H9 (cell line): ENCODE results near the gene FAM236B. TPM values are rescaled to one million over a fixed set of nuclear protein-coding genes. Genes with fewer than 3 reads are reported as not detected.
"Not testable (repeated sequence)": the region's sequence is repeated elsewhere in the genome, so short reads cannot be mapped to it uniquely, and the experiment has no call there.

Experiments used
- DNase-seq: peaks from one replicate; pipeline ENCODE4 v3.0.0-alpha.2; 2017
- H2AFZ ChIP-seq: one replicate; pipeline ENCODE4 v1.6.1; 2013; ENCODE audit warnings: mild to moderate bottlenecking, low read length, control low read depth, moderate library complexity
- H2AK5ac ChIP-seq: 2 replicates; pipeline ENCODE4 v1.6.1; 2013; ENCODE audit warnings: low read length, control low read depth, mixed read lengths; ENCODE audit not compliant: insufficient read length
- H2BK120ac ChIP-seq: one replicate; pipeline ENCODE4 v1.6.1; 2013; ENCODE audit warnings: low read depth, mild to moderate bottlenecking, low read length, control low read depth, inconsistent platforms; ENCODE audit not compliant: poor library complexity, severe bottlenecking
- H2BK12ac ChIP-seq: 2 replicates; pipeline ENCODE4 v1.6.1; 2013; ENCODE audit warnings: low read length, control low read depth, mixed read lengths, low read depth; ENCODE audit not compliant: insufficient read length
- H2BK15ac ChIP-seq: 2 replicates; pipeline ENCODE4 v1.6.1; 2013; ENCODE audit warnings: low read depth, low read length, control low read depth
- H2BK20ac ChIP-seq: one replicate; pipeline ENCODE4 v1.6.1; 2013; ENCODE audit warnings: low read depth, mild to moderate bottlenecking, low read length, control low read depth, inconsistent platforms; ENCODE audit not compliant: poor library complexity, severe bottlenecking
- H2BK5ac ChIP-seq: 2 replicates; pipeline ENCODE4 v1.6.1; 2013; ENCODE audit warnings: low read length, control low read depth, mixed read lengths; ENCODE audit not compliant: insufficient read length
- H3K14ac ChIP-seq: 2 replicates; pipeline ENCODE4 v1.6.1; 2013; ENCODE audit warnings: low read length, control low read depth; ENCODE audit not compliant: insufficient read depth
- H3K18ac ChIP-seq: 2 replicates; pipeline ENCODE4 v1.6.1; 2013; ENCODE audit warnings: low read depth, mild to moderate bottlenecking, mixed read lengths, low read length, control low read depth; ENCODE audit not compliant: insufficient read length
- H3K23ac ChIP-seq: 2 replicates; pipeline ENCODE4 v1.6.1; 2013; ENCODE audit warnings: low read length, control low read depth, mixed read lengths, low read depth; ENCODE audit not compliant: insufficient read length
- H3K23me2 ChIP-seq: 2 replicates; pipeline ENCODE4 v1.6.1; 2013; ENCODE audit warnings: low read depth, mild to moderate bottlenecking, mixed read lengths, low read length, control low read depth; ENCODE audit not compliant: insufficient read length, poor library complexity, severe bottlenecking
- H3K27ac ChIP-seq: 2 replicates; pipeline ENCODE4 v1.5.1; 2013; ENCODE audit warnings: low read length, control low read depth, mixed read lengths, low read depth; ENCODE audit not compliant: insufficient read length
- H3K27me3 ChIP-seq: 2 replicates; pipeline ENCODE4 v1.6.1; 2013; ENCODE audit warnings: low read length, control low read depth, inconsistent platforms; ENCODE audit not compliant: insufficient read depth
- H3K4ac ChIP-seq: 2 replicates; pipeline ENCODE4 v1.6.1; 2013; ENCODE audit warnings: low read depth, mild to moderate bottlenecking, control low read depth, inconsistent platforms, low read length, moderate library complexity
- H3K4me1 ChIP-seq: 2 replicates; pipeline ENCODE4 v1.6.1; 2013; ENCODE audit warnings: low read length, control low read depth, inconsistent platforms; ENCODE audit not compliant: insufficient read depth
- H3K4me2 ChIP-seq: 2 replicates; pipeline ENCODE4 v1.6.1; 2013; ENCODE audit warnings: low read length, control low read depth, mixed read lengths; ENCODE audit not compliant: insufficient read length, insufficient read depth
- H3K56ac ChIP-seq: 2 replicates; pipeline ENCODE4 v1.6.1; 2013; ENCODE audit warnings: low read depth, mild to moderate bottlenecking, mixed read lengths, low read length, control low read depth; ENCODE audit not compliant: insufficient read length
- H3K79me1 ChIP-seq: 2 replicates; pipeline ENCODE4 v1.6.1; 2013; ENCODE audit warnings: low read depth, mild to moderate bottlenecking, moderate library complexity, low read length, control low read depth, inconsistent platforms; ENCODE audit not compliant: insufficient read depth, poor library complexity, severe bottlenecking
- H3K79me2 ChIP-seq: 2 replicates; pipeline ENCODE4 v1.6.1; 2013; ENCODE audit warnings: low read length, control low read depth, inconsistent platforms; ENCODE audit not compliant: insufficient read depth
- H3K9ac ChIP-seq: 2 replicates; pipeline ENCODE4 v1.6.1; 2013; ENCODE audit warnings: low read length, control low read depth, mixed read lengths; ENCODE audit not compliant: insufficient read length; ENCODE audit errors: extremely low read depth
- H3K9me3 ChIP-seq: one replicate; pipeline ENCODE4 v1.6.1; 2013; ENCODE audit warnings: low read depth, low read length, inconsistent platforms; ENCODE audit not compliant: control insufficient read depth
- H3T11ph ChIP-seq: one replicate; pipeline ENCODE4 v1.6.1; 2013; ENCODE audit warnings: mild to moderate bottlenecking, low read length, control low read depth, inconsistent platforms
- H4K20me1 ChIP-seq: one replicate; pipeline ENCODE4 v1.6.1; 2013; ENCODE audit not compliant: control insufficient read depth, insufficient read length, insufficient read depth
- H4K5ac ChIP-seq: 2 replicates; pipeline ENCODE4 v1.6.1; 2013; ENCODE audit warnings: low read depth, mild to moderate bottlenecking, mixed read lengths, low read length, control low read depth; ENCODE audit not compliant: insufficient read length
- H4K8ac ChIP-seq: replicated peaks from 2 replicates; pipeline ENCODE4 v1.6.1; 2013; ENCODE audit warnings: low read length, control low read depth, mixed read lengths, low read depth; ENCODE audit not compliant: insufficient read length
- H4K91ac ChIP-seq: 2 replicates; pipeline ENCODE4 v1.6.1; 2013; ENCODE audit warnings: low read depth, mild to moderate bottlenecking, moderate library complexity, mixed read lengths, low read length, control low read depth; ENCODE audit not compliant: insufficient read length
- H3K27ac Mint-ChIP-seq, 3 experiments: 2 replicates in 2 of 3; 3 replicates in 1 of 3; pipeline ENCODE4 v1.8.0; 2020 to 2021; ENCODE audit warnings: mixed read lengths in 3 of 3, mild to moderate bottlenecking in 1 of 3, moderate library complexity in 1 of 3
- H3K27me3 Mint-ChIP-seq: 2 replicates; pipeline ENCODE4 v1.8.0; 2021; ENCODE audit warnings: low read depth, mild to moderate bottlenecking, moderate library complexity, mixed read lengths
- H3K36me3 Mint-ChIP-seq, 3 experiments: 2 replicates in 2 of 3; 3 replicates in 1 of 3; pipeline ENCODE4 v1.8.0; 2020 to 2021; ENCODE audit warnings: low read depth in 3 of 3, mixed read lengths in 3 of 3; ENCODE audit not compliant: insufficient read depth in 1 of 3
- H3K4me1 Mint-ChIP-seq, 2 experiments: 2 replicates each; pipeline ENCODE4 v1.8.0; 2020; ENCODE audit warnings: mixed read lengths in 2 of 2
- H3K4me3 Mint-ChIP-seq, 2 experiments: 2 replicates in 1 of 2; 3 replicates in 1 of 2; pipeline ENCODE4 v1.8.0; 2020 to 2021; ENCODE audit warnings: mild to moderate bottlenecking in 2 of 2, mixed read lengths in 2 of 2, moderate library complexity in 1 of 2
- H3K9me3 Mint-ChIP-seq, 2 experiments: 2 replicates in 1 of 2; 3 replicates in 1 of 2; pipeline ENCODE4 v1.8.0; 2020; ENCODE audit warnings: mild to moderate bottlenecking in 2 of 2, mixed read lengths in 2 of 2, moderate library complexity in 1 of 2
- WGBS: extraction: QIAGEN DNeasy Blood & Tissue Kit; methylation state at CpG from one replicate; pipeline ENCODE4 v1.1.7; 2013; ENCODE audit warnings: missing lambda C conversion rate, low lambda C conversion rate, mixed read lengths; ENCODE audit not compliant: insufficient read length; ENCODE audit errors: extremely low coverage; 5-methylcytosine and 5-hydroxymethylcytosine counted together
- total RNA-seq: library from RNA; stranded (reverse); gene quantifications from 2 replicates; pipeline ENCODE4 v1.2.1, GENCODE V29; 2021

Gene FAM236B
- total RNA-seq, 1 experiment from 2014 or later = not detected

GRCh38 chrX:72777467-72777790 lies 5.0 kb downstream of the FAM236B start:
- not testable (repeated sequence) for H4K8ac ChIP-seq, H3K79me2 ChIP-seq, H3K23ac ChIP-seq, H2BK120ac ChIP-seq, H3K9me3 ChIP-seq, H3K4me1 Mint-ChIP-seq, H2BK15ac ChIP-seq, H3K27me3 ChIP-seq, H2AK5ac ChIP-seq, H3K79me1 ChIP-seq, H2BK12ac ChIP-seq, H3K4me1 ChIP-seq, H3K27ac Mint-ChIP-seq, H2BK20ac ChIP-seq, H3K4me3 Mint-ChIP-seq, H3K4me2 ChIP-seq, DNase-seq, H3K23me2 ChIP-seq, H3T11ph ChIP-seq, H3K36me3 Mint-ChIP-seq, H3K14ac ChIP-seq, H3K9me3 Mint-ChIP-seq, H3K4ac ChIP-seq, H3K27ac ChIP-seq, H3K27me3 Mint-ChIP-seq, H4K91ac ChIP-seq, H3K18ac ChIP-seq, H2BK5ac ChIP-seq, H4K5ac ChIP-seq, H3K56ac ChIP-seq, H4K20me1 ChIP-seq, H2AFZ ChIP-seq, H3K9ac ChIP-seq
- no CpG with 5 or more reads among the region's 15 CpGs for WGBS

DNA sequence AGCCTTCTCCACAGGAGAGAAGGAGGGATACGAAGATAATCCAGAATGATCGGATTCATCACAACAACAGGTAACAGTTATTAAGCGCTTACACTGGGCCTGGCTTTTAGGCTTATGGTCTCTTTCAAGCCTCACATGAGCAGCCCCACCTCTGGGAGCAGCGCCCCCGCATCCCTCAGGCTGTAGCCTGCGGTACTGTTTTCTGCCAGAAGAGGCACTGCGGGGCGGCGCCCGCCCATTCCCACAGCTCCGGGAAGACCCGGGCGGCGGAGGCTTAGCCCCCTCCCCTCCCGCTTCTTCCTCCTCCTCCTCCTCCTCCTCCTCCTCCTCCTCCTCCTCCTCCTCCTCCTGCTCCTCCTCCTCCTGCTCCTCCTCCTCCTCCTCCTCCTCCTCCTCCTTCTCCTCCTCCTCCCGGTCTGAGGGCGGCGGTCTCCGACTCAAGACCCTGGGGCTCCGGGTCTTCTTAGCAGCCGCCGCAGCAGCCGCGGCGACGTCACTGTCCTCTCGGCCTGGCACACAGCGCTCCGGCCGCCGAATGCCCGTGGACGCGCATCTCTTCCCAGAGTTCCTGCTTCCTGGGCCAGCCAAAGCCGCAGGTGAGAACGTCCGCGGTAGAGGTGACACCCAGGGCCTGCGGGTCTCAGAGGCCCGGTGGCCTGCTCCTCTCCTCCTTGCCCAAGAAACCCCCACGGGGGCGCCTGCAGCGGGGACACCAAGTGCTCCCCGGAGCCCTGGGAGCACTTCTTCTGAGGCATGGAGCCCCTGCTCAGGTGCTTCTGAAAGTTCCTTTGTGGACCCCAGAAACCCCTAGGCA lies 5.6 kb downstream of the FAM236B start, which contains the start of gene DMRTC1B:
DMRTC1B (plus strand) TSS at position 238 of the 814 bp plus-strand sequence. CDS start 68,246 bp downstream, outside the sequence.
- H3K14ac ChIP-seq, H3K9me3 Mint-ChIP-seq, H2BK5ac ChIP-seq, H3K27me3 ChIP-seq, H3K27ac Mint-ChIP-seq, H3K4me3 Mint-ChIP-seq, H2BK120ac ChIP-seq, H3K18ac ChIP-seq, DNase-seq, H3K79me2 ChIP-seq, H3T11ph ChIP-seq, H2BK15ac ChIP-seq, H3K27me3 Mint-ChIP-seq, H4K5ac ChIP-seq, H3K9me3 ChIP-seq, H4K20me1 ChIP-seq, H3K79me1 ChIP-seq, H2AK5ac ChIP-seq, H4K8ac ChIP-seq, H3K23ac ChIP-seq, H3K23me2 ChIP-seq, H3K9ac ChIP-seq, H3K27ac ChIP-seq, H3K4me1 ChIP-seq, H2AFZ ChIP-seq, H4K91ac ChIP-seq, H2BK12ac ChIP-seq, H3K56ac ChIP-seq, H3K4me1 Mint-ChIP-seq, H3K4ac ChIP-seq, H3K36me3 Mint-ChIP-seq, H2BK20ac ChIP-seq, H3K4me2 ChIP-seq: not testable (repeated sequence)
- no CpG with 5 or more reads among the region's 44 CpGs for WGBS
